ENCODE results near the gene MGME1.

The MGME1 gene

DNA sequence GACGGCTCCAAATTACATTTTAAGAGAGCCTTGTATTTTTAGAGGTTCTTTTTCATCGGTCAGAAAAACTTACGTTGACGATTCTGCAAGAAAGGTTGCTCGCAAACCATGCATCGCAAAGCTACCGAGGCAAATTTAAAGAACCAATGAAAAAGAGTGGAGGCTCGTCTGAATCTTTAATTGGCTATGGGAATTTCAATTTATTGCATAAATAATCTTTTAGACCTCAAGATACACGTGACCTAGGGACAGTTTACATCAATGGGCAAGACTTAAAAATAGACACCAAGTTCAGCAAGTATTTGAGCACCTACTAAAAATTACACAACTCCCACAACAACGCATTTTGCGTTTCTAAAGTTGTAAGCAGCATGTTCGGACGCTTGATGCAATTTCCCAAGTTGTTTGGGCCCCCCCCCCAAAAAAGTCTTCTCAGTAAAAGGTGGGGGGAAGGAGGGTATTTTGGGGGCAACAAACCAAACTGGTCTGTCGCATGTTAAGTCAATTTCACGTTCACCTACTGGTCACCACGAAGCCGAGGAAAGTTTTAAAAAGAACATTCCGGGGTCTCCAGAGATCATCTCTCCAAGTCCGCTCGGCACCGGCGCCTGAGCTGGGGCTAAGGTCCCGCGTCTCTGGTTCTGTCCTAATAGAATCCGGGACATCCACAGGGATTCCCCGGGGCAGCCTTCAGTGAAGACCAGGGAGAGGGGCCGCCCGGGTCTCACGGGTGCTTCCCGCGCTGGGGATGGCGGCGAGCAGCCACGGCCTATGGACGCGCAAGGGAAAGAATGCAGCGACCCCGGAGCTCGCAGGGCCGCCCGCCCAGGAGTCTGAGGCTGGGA lies 1.1 kb upstream of the MGME1 start:
- no peak for TF ChIP-seq CTCF (conservative IDR thresholded peaks at IDR 0.05; ENCODE audit: low read length)
- DNase-seq (ENCODE audit: low read depth) = peak; percentile 63
- H3K4me3 ChIP-seq (ENCODE audit: low read length) = peak overlapping the region; percentile 95

GRCh38 chr20:17969278-17969883 lies 563 bp downstream of the MGME1 start:
- peak overlapping the region; percentile 95 for H3K4me3 ChIP-seq (ENCODE audit: low read length)
- no peak for TF ChIP-seq CTCF (conservative IDR thresholded peaks at IDR 0.05; ENCODE audit: low read length)
- peak; percentile 31 for DNase-seq (ENCODE audit: low read depth)

- DNase-seq (ENCODE audit: low read depth) = peak; percentile 57
- peak overlapping the region; percentile 95 for H3K4me3 ChIP-seq (ENCODE audit: low read length)
- no peak for TF ChIP-seq CTCF (conservative IDR thresholded peaks at IDR 0.05; ENCODE audit: low read length)
Measured at GRCh38 chr20:17969884-17970409, 1.1 kb downstream of the MGME1 start.

GRCh38 chr20:17971300-17972013 lies 2.6 kb downstream of the MGME1 start:
- DNase-seq (ENCODE audit: low read depth) = peak; percentile 80
- peak overlapping the region; percentile 95 for H3K4me3 ChIP-seq (ENCODE audit: low read length)
- TF ChIP-seq CTCF (conservative IDR thresholded peaks at IDR 0.05; ENCODE audit: low read length) = no peak

DNA sequence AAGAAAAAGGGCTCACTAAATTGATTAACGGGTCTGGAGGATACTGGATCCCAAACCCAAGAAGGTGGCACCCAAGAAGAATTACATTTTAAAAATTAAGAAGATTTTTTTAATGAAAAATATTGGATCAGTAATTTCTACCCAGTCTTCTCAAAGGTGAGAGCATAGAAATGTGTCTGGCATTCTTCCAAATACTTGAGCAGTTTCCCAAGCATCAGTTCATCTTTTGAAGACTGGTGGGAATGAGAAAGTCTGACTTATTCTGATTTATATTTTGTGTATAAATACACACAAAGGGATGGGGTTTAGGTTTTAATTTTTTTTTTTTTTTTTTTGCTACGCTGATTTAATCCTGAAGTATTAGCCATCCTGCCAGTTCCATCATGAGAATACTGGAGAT lies 3.3 kb downstream of the MGME1 start:
- no peak for DNase-seq (ENCODE audit: low read depth)
- peak overlapping the region; percentile 39 for H3K4me3 ChIP-seq (ENCODE audit: low read length)
- TF ChIP-seq CTCF (conservative IDR thresholded peaks at IDR 0.05; ENCODE audit: low read length) = no peak

DNA sequence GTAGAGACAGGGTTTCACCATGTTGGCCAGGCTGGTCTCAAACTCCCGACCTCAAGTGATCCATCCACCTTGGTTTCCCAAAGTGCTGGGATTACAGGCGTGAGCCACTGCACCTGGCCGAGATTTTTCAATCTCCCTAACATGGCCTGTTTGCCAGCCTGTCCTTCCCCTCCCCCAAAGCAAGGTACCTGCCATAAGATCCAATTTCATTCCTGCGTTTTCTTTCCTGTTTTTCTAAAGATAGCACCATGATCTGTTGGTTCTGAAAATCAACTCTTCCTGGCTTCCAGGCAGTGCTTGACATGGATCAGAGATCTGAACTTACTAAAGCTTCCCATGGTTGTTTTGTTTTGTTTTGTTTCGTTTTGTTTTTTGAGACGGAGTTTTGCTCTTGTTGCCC lies 7.5 kb downstream of the MGME1 start:
- TF ChIP-seq CTCF (conservative IDR thresholded peaks at IDR 0.05; ENCODE audit: low read length) = no peak
- H3K4me3 ChIP-seq (ENCODE audit: low read length) = no peak overlapping the region
- no peak for DNase-seq (ENCODE audit: low read depth)
